Measurements from ENCODE around the gene FAM219A. TPM values are rescaled to one million over a fixed set of nuclear protein-coding genes. Genes with fewer than 3 reads are reported as not detected.
"Not testable (repeated sequence)": the region's sequence is repeated elsewhere in the genome, so short reads cannot be mapped to it uniquely, and the experiment has no call there.

The FAM219A gene
- total and polyA plus RNA-seq, 3 donors from 2014 or later = 12.2 to 17.9 (median 12.6) TPM

DNA sequence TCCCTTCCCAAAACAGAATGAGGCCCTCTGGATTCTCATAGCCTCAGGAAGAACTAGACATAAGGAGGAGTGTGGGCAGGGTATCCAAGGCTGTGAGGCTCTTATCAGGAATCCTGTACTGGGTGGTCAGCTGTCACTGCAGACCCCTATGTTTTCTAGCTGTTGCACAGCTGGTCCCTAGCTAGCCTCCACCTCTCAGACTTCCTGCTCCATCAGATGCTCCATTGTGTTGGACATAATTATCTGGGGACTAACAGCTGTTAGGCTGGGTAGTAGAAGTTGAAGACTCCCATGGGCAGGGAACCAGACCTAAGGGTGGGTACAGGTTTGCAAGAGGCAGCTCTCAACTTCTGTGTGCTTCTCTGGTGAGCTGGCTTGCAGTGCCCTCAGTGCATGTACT is 18.4 kb downstream of the FAM219A start:
- intact Hi-C loops (cut with DNase I; ENCODE audit: low total_unique reads) = no loop called here
- H3K27ac ChIP-seq = no peak overlapping the region
- H3K4me3 ChIP-seq = no peak overlapping the region

DNA sequence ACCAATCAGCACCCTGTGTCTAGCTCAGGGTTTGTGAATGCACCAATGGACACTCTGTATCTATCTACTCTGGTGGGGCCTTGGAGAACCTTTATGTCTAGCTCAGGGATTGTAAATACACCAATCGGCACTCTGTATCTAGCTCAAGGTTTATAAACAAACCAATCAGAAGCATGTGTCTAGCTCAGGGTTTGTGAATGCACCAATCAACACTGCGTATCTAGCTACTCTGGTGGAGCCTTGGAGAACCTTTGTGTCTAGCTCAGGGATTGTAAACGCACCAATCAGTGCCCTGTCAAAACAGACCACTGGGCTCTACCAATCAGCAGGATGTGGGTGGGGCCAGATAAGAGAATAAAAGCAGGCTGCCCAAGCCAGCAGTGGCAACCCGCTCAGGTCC is 19.9 kb downstream of the FAM219A start:
- intact Hi-C loops (cut with DNase I; ENCODE audit: low total_unique reads); H3K9me3 ChIP-seq; H3K27ac ChIP-seq; H3K27me3 ChIP-seq; DNase-seq; H3K36me3 ChIP-seq (ENCODE audit: low read depth, missing control alignments); H3K4me1 ChIP-seq: not testable (repeated sequence)
- WGBS, 2 donors = 91 to 92% methylated on average over 4 of the region's 4 CpGs
- H3K4me3 ChIP-seq = peak overlapping the region in 1 of 2 donors; percentile 41

More for the DNA sequence above, 18.4 kb downstream of the FAM219A start:
- TF ChIP-seq, protein P1, sequence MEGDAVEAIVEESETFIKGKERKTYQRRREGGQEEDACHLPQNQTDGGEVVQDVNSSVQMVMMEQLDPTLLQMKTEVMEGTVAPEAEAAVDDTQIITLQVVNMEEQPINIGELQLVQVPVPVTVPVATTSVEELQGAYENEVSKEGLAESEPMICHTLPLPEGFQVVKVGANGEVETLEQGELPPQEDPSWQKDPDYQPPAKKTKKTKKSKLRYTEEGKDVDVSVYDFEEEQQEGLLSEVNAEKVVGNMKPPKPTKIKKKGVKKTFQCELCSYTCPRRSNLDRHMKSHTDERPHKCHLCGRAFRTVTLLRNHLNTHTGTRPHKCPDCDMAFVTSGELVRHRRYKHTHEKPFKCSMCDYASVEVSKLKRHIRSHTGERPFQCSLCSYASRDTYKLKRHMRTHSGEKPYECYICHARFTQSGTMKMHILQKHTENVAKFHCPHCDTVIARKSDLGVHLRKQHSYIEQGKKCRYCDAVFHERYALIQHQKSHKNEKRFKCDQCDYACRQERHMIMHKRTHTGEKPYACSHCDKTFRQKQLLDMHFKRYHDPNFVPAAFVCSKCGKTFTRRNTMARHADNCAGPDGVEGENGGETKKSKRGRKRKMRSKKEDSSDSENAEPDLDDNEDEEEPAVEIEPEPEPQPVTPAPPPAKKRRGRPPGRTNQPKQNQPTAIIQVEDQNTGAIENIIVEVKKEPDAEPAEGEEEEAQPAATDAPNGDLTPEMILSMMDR (IDR thresholded peaks at IDR 0.05) = no peak
- no peak for TF ChIP-seq POLR2A (IDR thresholded peaks at IDR 0.05)
- no peaks in the 10 kb centered on the region for H3K27me3 ChIP-seq
- DNase-seq = no peak
- H3K4me1 ChIP-seq = no peaks in the 10 kb centered on the region
- no peaks in the 10 kb centered on the region for H3K9me3 ChIP-seq
- H3K36me3 ChIP-seq (ENCODE audit: low read depth, missing control alignments) = no peaks in the 10 kb centered on the region

DNA sequence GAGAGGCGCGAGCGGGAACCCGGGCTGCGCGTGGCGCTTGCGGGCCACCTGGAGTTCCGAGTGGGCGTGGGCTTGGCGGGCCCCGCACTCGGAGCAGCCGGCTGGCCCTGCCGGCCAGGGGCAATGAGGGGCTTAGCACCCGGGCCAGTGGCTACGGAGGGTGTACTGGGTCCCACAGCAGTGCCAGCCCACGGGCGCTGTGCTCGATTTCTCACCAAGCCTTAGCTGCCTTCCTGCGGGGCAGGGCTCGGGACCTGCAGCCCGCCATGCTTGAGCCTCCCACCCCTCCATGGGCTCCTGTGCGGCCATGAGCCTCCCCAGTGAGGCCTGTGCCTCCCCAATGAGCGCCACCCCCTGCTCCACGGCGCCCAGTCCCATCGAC is 20.5 kb downstream of the FAM219A start:
- DNase-seq; H3K27ac ChIP-seq; H3K36me3 ChIP-seq (ENCODE audit: low read depth, missing control alignments); H3K9me3 ChIP-seq; intact Hi-C loops (cut with DNase I; ENCODE audit: low total_unique reads); H3K27me3 ChIP-seq; H3K4me1 ChIP-seq: not testable (repeated sequence)
- peak overlapping the region in 1 of 2 donors; percentile 41 for H3K4me3 ChIP-seq
- 78% methylated on average over 23 of the region's 28 CpGs; no CpG with 5 or more reads in 1 of the 2 donors for WGBS, 2 donors

DNA sequence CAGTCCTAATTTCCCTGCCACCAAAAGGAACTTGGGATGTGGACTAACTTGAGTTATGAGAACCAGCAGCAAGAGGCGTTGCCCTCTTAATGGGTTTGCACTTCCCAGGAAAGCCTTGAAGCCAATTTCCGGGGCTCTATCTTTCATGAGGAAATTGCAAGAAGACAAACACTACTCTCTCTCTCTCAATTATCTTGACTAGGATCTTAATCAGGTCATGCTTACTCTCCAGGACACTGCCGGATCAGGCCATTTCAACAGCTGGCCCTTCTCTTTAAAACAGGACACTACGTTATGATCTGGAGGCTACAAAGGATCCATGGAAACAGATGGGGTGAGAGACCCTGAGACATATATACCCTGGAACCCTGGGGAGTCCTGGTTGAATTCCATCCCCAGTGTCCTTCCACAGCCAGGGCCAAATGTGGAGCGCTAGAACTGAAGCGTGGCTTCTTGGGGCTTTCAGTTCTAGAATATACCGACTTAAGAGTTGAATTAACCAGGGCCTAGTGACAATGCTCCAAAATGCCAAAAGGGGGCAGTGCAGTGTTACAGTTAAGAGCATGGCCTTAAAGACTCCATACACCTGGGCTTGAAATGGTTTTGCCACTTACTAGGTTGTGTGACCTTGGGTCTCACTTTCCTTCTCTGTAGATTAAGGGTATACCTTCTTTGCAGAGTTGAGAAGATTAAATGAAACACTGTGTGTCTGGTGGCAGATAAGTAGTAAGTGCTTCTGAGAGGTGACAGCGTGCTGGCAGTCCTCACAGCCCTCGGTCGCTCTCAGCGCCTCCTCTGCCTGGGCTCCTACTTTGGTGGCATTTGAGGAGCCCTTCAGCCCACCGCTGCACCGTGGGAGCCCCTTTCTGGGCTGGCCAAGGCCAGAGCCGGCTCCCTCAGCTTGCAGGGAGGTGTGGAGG is 21.1 kb downstream of the FAM219A start:
- WGBS, 2 donors = 48 to 66% methylated on average over 11 to 14 of the region's 14 CpGs
- Histone ChIP-seq H3K27me3 (no peaks in the 10 kb centered on the region), H3K36me3 (ENCODE audit: low read depth, missing control alignments) (no peaks in the 10 kb centered on the region), H3K4me1 (no peaks in the 10 kb centered on the region), H3K27ac (no peak overlapping the region), H3K9me3 (no peaks in the 10 kb centered on the region), H3K4me3 (peak overlapping the region in 1 of 2 donors; percentile 41)
- intact Hi-C loops (cut with DNase I; ENCODE audit: low total_unique reads) = no loop called here
- TF ChIP-seq, protein P1 (IDR thresholded peaks at IDR 0.05) = peak; percentile 35 to 60 (median 59)
- no peak for TF ChIP-seq POLR2A (IDR thresholded peaks at IDR 0.05)
- peak; percentile 76 for DNase-seq

DNA sequence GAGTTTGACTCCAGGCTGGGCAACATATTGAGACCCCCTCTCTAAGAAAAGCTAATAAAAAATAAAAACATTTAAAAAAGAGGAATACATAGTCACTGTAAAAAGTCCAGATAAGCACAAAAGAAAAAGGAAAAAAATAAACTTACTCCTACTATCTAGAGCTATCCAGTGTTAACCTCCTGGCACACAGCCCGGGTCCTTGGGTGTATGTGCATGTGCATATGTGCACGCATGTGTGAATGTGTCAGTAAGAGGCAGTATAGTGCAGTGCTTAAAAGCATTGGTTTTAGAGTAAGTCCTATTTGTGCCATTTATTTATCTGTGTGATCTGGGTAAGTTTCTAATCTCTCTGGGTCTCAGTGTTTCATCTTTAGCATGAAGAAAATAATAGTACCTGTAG is 26.7 kb downstream of the FAM219A start:
- no peak for DNase-seq
- Histone ChIP-seq H3K36me3 (ENCODE audit: low read depth, missing control alignments) (no peaks in the 10 kb centered on the region), H3K27ac (no peak overlapping the region), H3K9me3 (no peaks in the 10 kb centered on the region), H3K4me3 (no peak overlapping the region), H3K4me1 (peaks cover 10% of the 10 kb centered on the region), H3K27me3 (no peaks in the 10 kb centered on the region)
- intact Hi-C loops (cut with DNase I; ENCODE audit: low total_unique reads) = no loop called here
- TF ChIP-seq, protein P1 (IDR thresholded peaks at IDR 0.05) = no peak
- TF ChIP-seq POLR2A (IDR thresholded peaks at IDR 0.05) = no peak
- 74 to 83% methylated on average over 2 of the region's 2 CpGs for WGBS, 2 donors

Data from testis (tissue), 3 donors.